Measurements from ENCODE around the gene MRFAP1L1. TPM values are rescaled to one million over a fixed set of nuclear protein-coding genes. Genes with fewer than 3 reads are reported as not detected.
"Not testable (repeated sequence)": the region's sequence is repeated elsewhere in the genome, so short reads cannot be mapped to it uniquely, and the experiment has no call there.

The MRFAP1L1 gene
- total and polyA plus RNA-seq, 7 donors = 30.0 to 79.0 (median 39.1) TPM

DNA sequence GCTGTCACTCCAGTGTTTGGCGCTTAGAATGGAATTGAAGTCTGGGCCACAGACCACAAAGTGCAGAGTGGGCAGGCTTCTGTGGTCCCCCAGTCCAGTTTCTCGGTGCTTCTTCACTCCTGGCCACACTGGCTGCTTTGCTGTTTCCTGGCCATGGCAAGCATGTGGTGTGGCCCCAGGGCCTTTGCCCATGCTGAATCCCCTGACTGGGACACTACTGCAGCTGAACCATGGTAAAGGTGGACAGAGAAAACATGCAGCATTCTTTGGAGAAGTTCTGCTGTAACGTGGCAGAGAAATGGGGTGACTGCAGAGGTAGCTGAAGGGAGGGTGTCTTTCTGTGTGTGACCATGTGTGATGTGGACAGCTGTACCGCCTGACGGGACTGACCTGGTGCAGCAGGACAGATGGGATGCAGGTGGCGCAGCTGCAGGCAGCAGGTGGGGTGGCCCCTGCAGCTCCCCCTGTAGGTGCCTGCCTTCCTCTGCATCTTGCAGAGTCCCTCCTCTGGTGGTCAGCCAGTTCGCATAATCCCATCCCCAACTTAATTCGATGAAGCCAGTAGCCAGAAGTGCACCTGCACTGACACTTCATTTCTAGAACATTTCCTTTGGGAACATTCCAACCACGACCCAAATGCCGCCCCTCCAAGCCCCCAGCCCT lies 29.2 kb downstream of the MRFAP1L1 start:
- DNase-seq = no peak
- WGBS, 3 donors = 74 to 81% (median 81%) methylated on average over 10 of the region's 10 CpGs
- H3K27ac ChIP-seq = no peak overlapping the region

DNA sequence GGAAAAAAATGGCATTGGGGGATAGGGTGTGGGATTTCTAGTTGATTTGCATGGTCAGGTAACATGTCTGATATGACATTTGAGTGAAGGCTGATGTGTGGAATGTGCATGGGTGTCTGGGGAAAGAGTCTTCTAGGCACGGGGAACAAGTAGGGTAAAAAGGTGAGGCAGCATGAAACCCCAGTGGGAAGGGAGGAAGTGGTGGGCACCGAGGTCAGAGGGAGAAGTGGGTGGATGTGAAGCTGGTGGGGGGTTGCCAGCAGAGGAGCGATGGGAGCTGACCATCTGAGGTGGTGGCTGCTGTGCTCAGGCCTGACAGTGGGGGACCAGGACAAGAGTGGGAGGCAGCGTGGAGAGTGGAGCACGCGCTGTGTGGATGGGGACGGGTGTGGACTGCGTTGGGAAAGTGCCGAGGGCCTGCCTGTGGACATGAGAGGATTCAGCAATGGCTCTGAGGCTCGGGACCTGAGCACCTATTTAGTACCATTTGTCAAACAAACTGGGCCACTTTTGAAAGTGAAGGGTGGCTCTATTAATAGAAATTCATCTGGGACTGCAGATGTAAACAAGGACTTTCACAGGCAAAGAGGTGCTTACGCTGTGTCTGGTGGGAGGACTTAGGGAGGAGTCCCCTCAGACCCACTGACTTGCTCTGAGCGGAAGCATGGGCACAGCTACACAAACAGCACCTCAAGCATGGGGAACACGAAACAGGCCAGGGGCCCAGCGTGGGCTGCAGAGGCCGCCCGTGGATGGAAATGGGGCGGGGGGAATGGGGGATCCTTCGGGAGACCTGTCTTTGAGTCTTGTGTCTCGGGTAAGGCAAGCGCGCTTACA lies 32.7 kb downstream of the MRFAP1L1 start:
- no peaks in the 10 kb centered on the region for H3K9me3 ChIP-seq
- ATAC-seq (no peak), DNase-seq (no peak)
- peaks cover 31% of the 10 kb centered on the region for H3K4me1 ChIP-seq
- 82 to 86% (median 85%) methylated on average over 21 of the region's 21 CpGs for WGBS, 3 donors
- H3K36me3 ChIP-seq (ENCODE audit: insufficient read depth in 1 of 2, low read depth in 1 of 2) = peaks cover 0 to 10% of the 10 kb centered on the region in 2 donors
- no peak overlapping the region for H3K27ac ChIP-seq
- no peaks in the 10 kb centered on the region for H3K27me3 ChIP-seq (ENCODE audit: insufficient read depth in 3 of 3, low read length in 2 of 3)
- intact Hi-C loops (cut with DNase I) = no loop called here
- TF ChIP-seq CTCF (IDR thresholded peaks at IDR 0.05) = no peak
- peak overlapping the region; percentile 78 for H3K4me3 ChIP-seq

More for the DNA sequence above, 29.2 kb downstream of the MRFAP1L1 start:
- peaks cover 22% of the 10 kb centered on the region for H3K4me1 ChIP-seq
- H3K36me3 ChIP-seq (ENCODE audit: insufficient read depth in 1 of 2, low read depth in 1 of 2) = peaks cover 0 to 8% of the 10 kb centered on the region in 2 donors
- H3K27me3 ChIP-seq (ENCODE audit: insufficient read depth in 3 of 3, low read length in 2 of 3) = no peaks in the 10 kb centered on the region
- ATAC-seq = no peak
- H3K4me3 ChIP-seq = no peak overlapping the region
- intact Hi-C loops (cut with DNase I) = no loop called here
- H3K9me3 ChIP-seq = no peaks in the 10 kb centered on the region
- TF ChIP-seq CTCF (IDR thresholded peaks at IDR 0.05) = no peak

- peak; percentile 18 for TF ChIP-seq CTCF (IDR thresholded peaks at IDR 0.05)
- ATAC-seq (peak in 2 of 4 donors; percentile 21 to 28), DNase-seq (peak in 1 of 2 donors; percentile 26)
- intact Hi-C loops (cut with DNase I) = no loop called here
- Histone ChIP-seq H3K27me3 (ENCODE audit: insufficient read depth in 3 of 3, low read length in 2 of 3) (no peaks in the 10 kb centered on the region), H3K4me1 (peaks cover 31% of the 10 kb centered on the region), H3K9me3 (no peaks in the 10 kb centered on the region), H3K36me3 (ENCODE audit: insufficient read depth in 1 of 2, low read depth in 1 of 2) (peaks cover 0 to 10% of the 10 kb centered on the region in 2 donors), H3K4me3 (peak overlapping the region; percentile 78), H3K27ac (peak overlapping the region; percentile 90)
- WGBS, 3 donors = 5% methylated on average over 40 of the region's 40 CpGs
Measured at GRCh38 chr4:6674500-6675149, 35.0 kb downstream of the MRFAP1L1 start.

GRCh38 chr4:6673660-6674499 lies 35.8 kb downstream of the MRFAP1L1 start:
- Histone ChIP-seq H3K4me1 (peaks cover 31% of the 10 kb centered on the region), H3K36me3 (ENCODE audit: insufficient read depth in 1 of 2, low read depth in 1 of 2) (peaks cover 0 to 10% of the 10 kb centered on the region in 2 donors), H3K27ac (peak overlapping the region; percentile 90), H3K4me3 (peak overlapping the region; percentile 78), H3K9me3 (no peaks in the 10 kb centered on the region), H3K27me3 (ENCODE audit: insufficient read depth in 3 of 3, low read length in 2 of 3) (no peaks in the 10 kb centered on the region)
- intact Hi-C loops (cut with DNase I) = no loop called here
- no peak for TF ChIP-seq CTCF (IDR thresholded peaks at IDR 0.05)
- peak; percentile 92 to 98 for DNase-seq
- ATAC-seq = peak; percentile 94 to 96 (median 94)
- WGBS, 3 donors = 1% methylated on average over 76 to 89 of the region's 89 CpGs

DNA sequence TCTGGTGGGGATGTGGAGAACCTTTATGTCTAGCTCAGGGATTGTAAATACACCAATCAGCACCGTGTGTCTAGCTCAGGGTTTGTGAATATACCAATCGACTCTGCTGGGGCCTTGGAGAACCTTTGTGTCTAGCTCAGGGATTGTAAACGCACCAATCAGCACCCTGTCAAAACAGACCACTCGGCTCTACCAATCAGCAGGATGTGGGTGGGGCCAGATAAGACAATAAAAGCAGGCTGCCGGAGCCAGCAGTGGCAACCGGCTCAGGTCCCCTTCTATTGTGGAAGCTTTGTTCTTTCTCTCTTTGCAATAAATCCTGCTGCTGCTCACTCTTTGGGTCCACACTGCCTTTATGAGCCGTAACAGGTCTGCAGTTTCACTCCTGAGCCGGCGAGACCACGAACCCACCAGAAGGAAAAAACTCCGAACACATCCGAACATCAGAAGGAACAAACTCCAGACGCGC lies 36.4 kb downstream of the MRFAP1L1 start:
- Histone ChIP-seq H3K4me1 (peaks cover 31% of the 10 kb centered on the region), H3K4me3 (peak overlapping the region; percentile 78), H3K36me3 (ENCODE audit: insufficient read depth in 1 of 2, low read depth in 1 of 2) (peaks cover 0 to 17% of the 10 kb centered on the region in 2 donors), H3K27ac (peak overlapping the region; percentile 90)
- 26 to 29% (median 27%) methylated on average over 12 to 14 of the region's 14 CpGs for WGBS, 3 donors
- DNase-seq (peak in 1 of 2 donors; percentile 65), ATAC-seq (peak in 3 of 4 donors; percentile 17 to 62 (median 51))
- H3K9me3 ChIP-seq; intact Hi-C loops (cut with DNase I); H3K27me3 ChIP-seq (ENCODE audit: insufficient read depth in 3 of 3, low read length in 2 of 3): not testable (repeated sequence)

- intact Hi-C loops (cut with DNase I) = not testable (repeated sequence)
Measured at GRCh38 chr4:6672541-6673190, 37.0 kb downstream of the MRFAP1L1 start.

More at GRCh38 chr4:6672541-6673190, 37.0 kb downstream of the MRFAP1L1 start:
- ATAC-seq; H3K27me3 ChIP-seq (ENCODE audit: insufficient read depth in 3 of 3, low read length in 2 of 3); H3K9me3 ChIP-seq: not testable (repeated sequence)
- H3K4me1 ChIP-seq = peaks cover 30% of the 10 kb centered on the region
- peaks cover 0 to 18% of the 10 kb centered on the region in 2 donors for H3K36me3 ChIP-seq (ENCODE audit: insufficient read depth in 1 of 2, low read depth in 1 of 2)
- H3K27ac ChIP-seq = peak overlapping the region; percentile 90
- 96 to 98% (median 97%) methylated on average over 21 to 34 of the region's 34 CpGs for WGBS, 3 donors
- H3K4me3 ChIP-seq = peak overlapping the region; percentile 78
- peak in 1 of 2 donors; percentile 46 for DNase-seq

All from psoas muscle (tissue), 8 donors.